HG03108 (cell line): ENCODE results near the gene UMODL1.
"Not testable (repeated sequence)": the region's sequence is repeated elsewhere in the genome, so short reads cannot be mapped to it uniquely, and the experiment has no call there.

ENCODE experiments used
- ATAC-seq: cut with Tn5 transposase; IDR thresholded peaks from one replicate; pipeline ENCODE4 v1.9.1; 2021; ENCODE audit warnings: moderate library complexity; ENCODE audit not compliant: unreplicated experiment

The UMODL1 gene

DNA sequence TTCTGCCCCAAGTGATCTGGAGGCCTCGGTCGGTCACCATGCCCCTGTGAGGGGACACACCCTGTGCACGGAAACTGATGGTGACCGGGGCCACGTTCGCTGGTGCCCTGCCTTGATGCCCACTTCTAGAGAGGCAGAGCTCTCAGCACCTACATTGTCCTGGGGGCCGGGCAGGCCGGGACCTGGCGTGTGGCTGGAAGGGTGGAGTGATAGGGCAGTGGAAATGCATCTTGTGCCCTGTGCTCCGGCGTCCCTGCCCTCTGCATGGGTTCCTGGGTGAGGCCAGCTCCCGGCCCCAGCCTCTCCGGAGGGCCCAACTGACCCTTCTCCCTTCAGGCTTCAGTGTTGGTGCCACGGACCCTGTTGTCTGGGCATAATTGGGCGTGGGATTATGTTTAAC, 11.0 kb upstream of the UMODL1 start:
- ATAC-seq: no peak

DNA sequence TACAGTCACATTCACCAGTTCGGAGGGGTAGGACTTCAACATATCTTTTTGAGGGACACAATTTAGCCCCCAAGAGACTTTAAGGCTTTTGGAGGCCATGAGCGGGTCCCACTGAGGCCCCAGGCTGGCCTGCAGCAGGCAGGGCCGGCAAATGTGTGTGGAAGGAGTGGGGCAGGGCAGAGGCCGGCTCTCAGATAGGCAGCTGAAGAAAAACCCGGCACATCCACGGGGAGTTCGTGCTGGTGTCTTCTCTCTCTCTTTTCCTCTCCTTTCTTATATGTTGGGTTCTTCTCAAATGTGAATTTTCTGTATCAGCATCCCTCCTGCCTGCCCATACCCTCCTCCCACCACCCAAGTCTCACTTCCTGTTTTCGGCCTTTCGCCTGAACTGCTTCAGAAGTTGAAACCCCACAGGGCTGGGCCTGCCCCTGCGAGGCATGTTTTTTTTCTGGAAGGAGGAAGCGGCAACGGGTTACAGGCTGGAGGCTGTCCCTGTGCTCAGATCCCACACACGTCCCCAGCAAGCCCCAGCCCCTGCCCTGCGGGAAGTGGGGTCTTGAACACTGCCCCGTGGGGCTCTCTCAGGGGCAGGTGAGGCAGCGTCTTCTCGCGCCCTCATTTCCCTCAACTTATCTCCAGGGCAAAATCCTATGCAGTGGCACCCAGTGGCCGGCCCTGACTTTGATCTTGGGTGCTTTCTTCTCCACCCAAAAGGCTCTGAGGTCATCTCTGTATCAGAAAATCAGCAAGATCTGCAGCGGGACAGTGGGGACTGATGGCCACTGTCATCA, 9.7 kb upstream of the UMODL1 start:
- peak; percentile 33 for ATAC-seq

DNA sequence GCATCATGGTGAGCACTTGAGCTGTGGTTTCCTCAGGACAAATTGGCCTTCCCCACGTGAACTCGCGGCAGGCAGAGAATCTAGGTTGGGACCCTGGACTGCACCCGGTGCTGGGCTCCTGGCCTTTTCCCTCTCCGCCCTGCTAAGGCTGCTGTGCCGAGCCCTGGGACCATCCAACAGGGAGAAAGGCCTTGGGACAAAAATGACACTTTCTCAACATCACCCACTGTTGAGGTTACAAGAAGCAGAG, 9.2 kb upstream of the UMODL1 start:
- no peak for ATAC-seq

DNA sequence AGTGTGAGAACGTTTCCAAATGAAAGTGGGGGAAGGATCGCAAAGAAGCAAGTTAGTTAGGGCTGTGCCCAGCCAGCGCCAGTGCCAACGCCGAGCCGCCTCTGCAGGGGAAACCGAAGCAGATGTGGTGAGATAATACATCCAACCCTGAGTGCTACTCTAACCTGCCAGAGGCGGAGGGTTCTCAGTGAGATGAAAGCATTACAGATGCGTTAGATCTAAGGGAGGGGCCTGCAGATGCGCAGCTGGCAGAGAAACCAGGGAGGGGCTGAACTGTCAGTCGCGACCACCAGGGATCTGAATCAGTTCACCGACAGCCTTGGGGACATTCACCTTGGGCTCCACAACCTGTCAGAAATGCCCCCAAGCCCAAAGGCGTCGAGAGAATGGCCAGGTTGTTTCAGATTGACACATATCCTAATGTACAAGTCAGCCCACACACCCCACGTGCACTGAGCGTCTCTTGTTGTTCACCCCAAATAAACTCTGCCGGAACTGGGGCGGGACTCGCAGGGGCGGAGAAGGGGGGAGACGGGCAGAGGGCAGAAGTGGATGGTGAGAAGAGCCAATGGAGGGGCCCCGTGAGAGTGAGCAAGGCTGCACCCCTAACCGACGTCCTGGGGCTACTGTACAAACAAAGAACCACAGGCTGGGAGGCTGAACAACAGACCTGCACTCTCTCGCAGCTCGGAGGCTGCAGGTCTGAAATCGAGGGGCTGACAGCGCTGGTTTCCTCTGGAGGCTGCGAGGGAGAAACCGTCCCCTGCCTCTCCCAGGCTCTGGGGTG, 8.7 kb upstream of the UMODL1 start:
- peak; percentile 36 for ATAC-seq

DNA sequence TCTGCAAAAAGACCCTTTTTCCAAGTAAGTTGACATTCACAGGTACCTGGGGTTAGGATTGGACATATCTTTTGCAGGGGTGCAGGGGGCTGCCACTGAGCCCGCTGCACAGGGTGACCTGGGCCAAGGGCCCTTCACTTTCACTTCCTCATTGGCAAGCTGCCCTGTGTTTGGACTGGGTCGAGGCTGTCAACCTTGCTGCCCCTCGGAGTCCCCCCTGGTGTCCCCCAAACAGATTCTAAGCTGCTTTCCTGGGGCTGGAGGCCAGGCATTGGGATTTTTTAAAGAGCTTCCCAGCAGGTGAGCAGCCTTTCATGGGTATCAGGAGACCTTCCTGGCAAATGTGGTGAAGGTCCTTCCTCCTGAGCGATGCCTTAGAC, 7.9 kb upstream of the UMODL1 start:
- no peak for ATAC-seq

DNA sequence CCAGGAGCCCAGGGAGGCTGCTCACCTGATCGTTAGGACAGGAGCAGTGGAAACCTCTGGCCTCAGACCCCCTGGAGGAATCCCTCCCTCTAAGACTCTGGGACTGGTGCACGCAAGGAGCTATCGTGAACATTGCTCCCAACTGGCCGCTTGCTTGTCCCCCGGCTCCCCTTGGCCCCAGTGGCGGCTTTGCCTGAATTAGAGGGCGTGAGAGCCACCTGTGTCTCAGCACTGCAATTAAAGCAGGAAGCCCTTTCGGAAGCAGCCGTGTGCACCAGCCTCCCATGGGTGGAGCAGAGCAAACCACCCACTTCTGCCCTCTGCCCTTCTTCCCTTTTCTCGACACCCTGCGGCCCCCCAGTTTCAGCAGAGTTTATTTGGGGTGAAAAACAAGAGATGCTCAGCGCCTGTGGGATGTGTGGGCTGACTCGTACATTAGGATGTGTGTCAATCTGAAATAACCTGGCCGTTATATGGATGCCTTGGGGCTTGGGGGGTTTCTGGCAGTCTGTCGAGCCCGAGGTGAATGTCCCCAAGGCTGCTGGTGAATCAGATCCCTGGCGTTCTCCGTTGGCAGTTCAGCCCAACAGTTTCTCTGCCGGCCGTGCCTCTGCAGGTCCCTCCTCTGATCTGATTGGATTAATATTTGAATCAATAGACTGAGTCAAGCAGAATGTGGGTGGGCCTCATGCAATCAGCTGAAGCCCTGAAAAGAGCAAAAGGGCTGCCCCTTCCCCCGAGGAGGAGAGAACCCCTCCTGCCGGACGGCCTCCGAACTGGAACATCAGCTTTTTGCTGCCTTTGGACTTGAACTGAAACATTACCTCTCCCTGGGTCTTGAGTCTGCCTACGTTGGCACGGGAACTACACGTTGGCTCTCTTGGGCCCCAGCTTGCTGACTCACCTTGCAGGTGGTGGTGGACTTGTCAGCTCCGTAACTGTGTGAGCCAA, 7.3 kb upstream of the UMODL1 start:
- ATAC-seq: peak; percentile 28

DNA sequence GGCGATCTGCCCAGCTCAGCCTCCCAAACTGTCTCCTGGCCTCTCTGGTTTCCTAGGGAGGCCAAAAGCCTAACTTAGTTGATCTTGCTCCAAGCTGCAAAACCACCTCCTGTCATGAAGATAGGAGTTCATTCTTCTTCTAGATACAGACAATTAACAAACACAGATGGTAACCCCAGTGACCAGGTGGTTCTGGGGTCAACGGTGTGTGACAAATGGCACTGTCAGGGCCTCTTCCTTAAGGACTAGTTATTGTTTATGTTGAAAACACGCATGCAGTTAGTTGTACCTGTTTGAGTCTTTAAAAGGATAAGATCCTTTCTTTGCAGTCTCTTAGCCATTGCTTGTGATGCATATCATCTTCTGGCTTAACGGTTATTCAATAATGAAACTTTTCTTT, 4.6 kb upstream of the UMODL1 start:
- no peak for ATAC-seq

DNA sequence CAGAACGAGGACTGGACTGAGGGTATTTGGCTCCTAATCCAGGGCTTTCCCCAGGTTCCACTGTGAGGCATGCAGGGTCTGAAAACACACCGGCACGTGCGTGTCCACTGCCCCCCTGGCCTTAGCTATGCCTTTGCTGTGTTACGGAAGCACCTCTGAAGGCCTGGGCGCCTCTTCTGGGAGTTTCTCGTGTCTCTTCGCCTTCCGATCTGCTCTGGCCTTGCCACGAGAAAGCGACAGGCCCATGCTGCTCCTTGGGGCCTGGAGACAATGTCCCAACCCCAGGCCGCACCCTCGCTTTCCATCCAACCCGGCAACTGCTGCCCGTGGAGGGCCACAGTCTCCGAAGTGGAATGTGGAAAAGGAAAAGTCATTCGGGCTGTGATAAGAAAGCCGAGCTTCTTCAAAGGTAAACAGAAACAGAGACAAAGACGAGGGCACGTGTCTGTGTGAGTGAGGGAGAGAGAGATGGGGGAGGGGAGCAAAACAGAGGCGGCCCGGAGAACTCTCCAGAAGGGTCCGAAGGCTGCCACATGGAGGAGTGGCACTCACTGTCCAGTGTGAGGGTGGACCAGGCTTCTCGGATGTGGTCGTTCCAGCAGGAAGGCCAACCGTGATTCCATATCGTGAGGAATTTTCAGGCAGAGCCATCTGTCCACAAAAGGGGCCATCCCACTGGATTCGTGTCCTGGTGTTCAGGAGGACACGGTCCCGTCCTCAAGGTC, 3.4 kb upstream of the UMODL1 start:
- ATAC-seq: no peak

DNA sequence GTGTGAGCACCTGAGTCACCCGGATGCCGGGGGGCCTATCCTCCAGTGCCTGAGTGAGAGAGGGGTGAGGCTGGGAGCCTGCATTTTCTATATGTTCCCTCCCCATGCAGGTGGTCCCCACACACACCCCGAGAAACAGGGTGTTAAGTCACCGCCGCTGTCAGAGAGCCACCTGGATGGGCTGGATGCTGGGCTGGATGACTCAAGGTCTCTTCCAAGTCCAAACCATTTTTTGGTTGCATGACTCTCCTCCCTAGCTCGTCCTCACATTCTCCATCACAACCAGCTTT, 2.9 kb upstream of the UMODL1 start:
- ATAC-seq: no peak

DNA sequence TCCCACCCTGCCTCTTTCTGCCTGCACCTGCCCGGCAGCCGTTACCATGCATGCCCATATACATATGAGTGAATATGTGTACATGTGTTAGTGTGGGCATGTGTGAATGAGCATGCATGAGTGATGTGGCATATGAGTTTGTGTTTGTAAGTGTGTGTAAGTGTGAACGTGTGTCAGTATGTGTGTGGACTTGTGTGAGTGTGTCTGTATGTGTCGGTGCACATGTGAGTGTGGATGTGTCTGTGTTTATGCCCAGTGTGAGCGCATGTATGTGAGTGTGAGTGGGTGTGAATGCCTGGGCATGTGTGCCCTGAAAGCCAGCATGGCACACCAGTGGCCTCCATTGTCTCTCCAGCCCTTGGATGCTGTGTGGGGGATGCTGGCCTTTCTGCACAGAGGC, 2.5 kb upstream of the UMODL1 start:
- ATAC-seq: no peak

DNA sequence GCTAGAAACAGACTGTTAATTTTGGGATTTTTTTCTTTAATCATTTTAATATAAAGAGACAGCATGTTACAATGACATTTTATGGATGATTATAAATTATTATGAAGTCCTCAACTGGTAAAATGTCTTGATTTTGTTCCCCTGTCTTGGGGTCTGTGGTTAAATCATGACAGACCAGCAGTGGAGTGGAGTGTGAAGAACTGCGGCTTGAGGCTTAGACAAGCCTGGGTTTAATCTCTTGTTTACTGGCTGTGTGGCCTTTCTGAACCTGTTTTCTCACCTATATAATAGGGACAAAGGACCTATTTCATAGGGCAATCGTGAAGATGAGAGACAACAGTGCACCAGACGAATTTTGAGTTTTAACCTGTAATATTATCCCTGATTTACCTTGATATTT, 1.8 kb upstream of the UMODL1 start:
- ATAC-seq: no peak

DNA sequence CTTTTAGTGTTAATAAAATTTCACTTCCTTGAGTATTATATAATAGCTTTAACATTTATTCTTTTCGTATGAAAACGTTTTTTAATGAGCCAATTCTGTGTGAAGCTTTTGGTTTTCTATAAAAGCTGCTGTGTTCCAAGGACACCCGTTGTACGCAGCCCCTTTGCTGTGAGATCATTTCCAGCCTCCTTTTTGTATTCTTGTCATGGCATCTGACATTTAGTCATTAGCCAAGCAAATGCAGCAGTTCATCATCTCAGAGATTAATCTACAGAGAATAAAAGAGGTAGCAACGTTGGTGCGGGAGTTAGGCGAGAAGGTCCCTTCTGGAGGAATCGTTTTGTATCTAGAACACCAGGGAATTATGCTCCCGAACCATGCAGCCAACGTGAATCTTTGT, 1.3 kb upstream of the UMODL1 start:
- ATAC-seq: no peak

DNA sequence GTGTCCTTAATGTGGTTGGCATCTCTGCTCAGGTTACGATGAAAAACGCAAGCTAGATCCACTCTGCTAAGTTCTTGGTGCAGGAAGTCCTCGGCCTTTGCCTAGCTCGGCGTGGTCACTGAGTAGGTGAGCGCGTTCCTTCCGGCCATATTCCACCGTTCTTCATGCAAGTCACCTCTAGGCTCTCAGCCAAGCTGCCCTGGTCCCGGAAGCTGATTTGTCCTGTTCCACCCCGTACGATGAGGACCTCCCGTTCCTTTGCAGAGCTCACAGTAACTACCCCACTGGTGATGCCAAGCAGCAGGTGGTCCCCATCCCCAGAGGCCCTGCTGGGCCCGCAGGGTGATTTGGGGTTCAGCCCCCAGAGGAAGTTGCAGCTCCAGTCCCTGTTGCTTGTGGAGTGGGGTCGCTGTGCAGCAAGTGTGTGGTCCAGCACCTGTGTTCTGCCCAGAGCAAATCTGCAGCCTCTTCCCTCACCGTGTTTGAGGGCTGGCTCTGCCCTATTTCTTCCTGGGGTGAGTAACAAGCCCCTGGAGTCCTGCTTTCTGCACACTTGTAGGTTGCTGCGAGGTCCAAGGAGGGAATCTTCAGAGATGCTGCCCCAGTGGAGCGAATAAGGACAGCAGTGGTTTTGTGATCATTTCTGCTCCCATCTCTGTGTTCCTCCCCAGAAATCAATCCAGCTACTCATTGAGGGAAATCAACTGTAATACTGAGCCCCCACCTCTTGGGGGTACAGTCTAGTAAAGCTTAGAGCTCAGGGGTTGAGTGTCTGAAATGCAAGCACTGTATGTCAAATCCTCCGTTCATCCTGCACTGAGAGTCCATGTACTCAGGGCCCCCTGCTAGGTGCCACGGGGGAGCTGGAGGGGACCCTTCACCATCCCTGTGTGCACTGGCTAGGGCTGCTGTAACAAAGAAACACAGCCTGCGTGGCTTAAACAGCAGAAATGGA, 2.3 kb downstream of the UMODL1 start:
- no peak for ATAC-seq

DNA sequence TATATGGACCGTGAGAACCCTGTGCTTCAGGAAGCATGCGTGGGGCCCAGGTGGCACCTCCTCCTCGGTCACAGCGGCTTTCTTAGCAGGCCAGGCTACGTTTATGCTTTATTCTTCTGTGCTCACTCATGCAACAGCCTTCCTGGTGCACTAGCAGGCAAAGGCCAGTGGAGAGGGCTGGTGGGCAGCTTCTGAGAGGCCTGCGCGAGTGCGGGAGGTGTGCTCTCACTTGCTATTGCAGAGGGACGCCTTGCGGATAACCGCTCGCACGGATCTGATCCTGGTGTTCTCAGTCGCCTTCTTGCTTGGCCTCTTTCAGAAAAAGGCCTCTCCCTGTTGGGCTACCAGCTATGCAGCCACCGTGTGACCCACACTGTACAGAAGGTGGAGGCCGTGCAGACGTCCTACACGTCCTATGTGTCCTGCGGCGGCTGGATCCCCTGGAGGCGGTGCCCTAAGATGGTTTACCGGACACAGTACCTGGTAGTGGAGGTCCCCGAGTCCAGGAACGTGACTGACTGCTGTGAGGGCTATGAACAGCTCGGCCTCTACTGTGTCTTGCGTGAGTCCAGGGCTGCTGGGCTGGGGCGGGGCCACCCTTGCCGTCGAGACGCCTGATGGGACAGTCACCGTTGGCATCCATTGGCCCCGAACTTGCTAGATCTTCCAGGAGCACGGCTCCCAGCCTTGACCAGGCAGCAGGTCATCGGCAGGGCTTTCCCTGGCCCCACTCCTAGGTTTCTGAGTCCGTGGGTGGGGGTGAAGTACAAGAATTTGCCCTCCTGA, 4.8 kb downstream of the UMODL1 start:
- no peak for ATAC-seq

DNA sequence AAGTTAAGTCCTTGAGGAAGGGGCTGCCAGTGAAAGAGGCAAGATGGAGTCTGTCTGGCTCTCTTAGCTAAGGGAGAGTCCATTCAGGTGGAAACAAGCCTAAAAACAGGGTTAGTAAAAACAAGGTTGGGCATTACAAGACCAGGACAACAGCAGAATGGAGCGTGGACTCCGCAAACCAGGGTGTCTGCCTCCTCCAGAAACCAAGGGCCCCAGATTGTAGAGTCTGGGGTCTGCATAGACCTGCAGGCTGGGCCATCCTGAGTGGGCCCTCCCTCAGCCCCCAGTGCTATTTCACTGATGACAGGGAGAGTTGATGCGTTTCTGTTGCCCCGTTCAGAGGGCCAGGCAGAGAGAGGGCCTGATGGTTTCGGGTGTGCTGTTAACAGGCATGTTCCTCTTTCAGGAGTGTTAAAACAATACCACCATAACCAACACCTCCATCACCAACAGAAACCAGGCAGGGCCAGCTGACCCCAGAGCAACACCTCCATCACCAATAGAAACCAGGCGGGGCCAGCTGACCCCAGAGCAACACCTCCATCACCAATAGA, 6.6 kb downstream of the UMODL1 start:
- ATAC-seq: peak; percentile 83

DNA sequence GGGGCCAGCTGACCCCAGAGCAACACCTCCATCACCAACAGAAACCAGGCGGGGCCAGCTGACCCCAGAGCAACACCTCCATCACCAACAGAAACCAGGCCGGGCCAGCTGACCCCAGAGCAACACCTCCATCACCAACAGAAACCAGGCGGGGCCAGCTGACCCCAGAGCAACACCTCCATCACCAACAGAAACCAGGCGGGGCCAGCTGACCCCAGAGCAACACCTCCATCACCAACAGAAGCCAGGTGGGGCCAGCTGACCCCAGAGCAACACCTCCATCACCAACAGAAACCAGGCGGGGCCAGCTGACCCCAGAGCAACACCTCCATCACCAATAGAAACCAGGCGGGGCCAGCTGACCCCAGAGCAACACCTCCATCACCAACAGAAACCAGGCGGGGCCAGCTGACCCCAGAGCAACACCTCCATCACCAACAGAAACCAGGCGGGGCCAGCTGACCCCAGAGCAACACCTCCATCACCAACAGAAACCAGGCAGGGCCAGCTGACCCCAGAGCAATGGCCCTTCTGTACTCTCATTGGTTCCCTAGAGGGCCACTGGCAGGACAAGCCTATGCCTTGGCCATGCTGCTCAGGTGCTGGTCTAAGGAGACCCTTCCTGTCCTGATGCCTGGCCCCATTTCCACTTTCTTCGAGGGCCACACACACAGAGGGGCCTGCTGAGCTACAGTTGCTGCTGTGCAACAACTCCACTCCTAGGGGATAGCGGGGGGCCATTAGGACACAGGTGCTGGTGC, 7.3 kb downstream of the UMODL1 start:
- not testable (repeated sequence) for ATAC-seq

DNA sequence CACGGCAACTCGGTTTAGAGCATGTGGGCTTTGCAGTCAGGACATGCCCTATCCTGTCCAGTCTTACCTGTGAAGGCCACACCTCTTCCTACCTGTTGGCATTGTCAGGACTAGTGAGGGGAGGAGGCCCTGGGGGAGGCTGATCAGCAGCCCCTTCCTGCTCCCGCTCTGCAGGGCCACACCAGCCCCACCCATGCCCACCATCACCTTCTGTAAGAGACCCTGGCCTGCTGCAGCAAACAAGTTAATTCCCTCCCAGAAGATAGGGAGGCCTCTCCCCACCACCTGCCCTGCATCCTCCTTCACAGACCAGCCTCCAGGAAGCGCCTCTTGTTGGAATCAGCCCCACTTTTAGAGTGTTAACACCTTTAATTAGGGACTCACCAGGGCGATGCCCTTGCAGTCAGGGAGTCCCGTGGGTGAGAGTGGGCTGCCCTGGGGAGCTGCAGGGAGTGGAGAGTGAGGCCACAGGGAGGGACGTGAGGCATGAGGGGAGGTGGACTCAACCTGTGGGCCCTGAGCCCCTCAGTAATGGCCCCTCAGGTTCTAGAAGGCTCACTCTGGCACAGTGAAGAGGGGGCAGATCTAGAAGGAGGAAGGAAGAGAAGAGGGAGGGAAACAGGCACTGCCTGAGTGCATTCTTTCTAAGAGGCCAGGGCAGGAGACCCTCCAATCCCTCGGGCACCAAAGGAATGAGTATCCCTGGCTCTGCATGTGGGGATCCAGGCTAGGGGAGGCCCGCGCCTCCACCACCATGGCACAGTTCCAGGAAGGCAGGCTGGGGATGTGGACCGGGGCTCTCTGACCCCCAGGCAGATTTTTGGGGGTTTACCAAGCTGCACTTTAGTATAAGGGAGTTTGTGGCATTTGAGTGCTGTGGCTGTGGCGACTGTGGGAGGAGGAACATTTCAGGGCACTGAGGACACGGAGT, 8.2 kb downstream of the UMODL1 start:
- no peak for ATAC-seq
